COLO668 (cell line): ENCODE results near the gene PPP1R9A.

Experiments
- DNase-seq: peaks from one replicate; lab custom pipeline; 2025; ENCODE audit not compliant: unreplicated experiment; lab: John Stamatoyannopoulos, UW

Gene PPP1R9A

GRCh38 chr7:95026421-95027072 lies 119.2 kb downstream of the PPP1R9A start:
- no peak for DNase-seq

GRCh38 chr7:95027234-95027872 lies 120.0 kb downstream of the PPP1R9A start:
- DNase-seq = no peak

GRCh38 chr7:95028683-95029082 lies 121.3 kb downstream of the PPP1R9A start:
- DNase-seq = no peak

- no peak for DNase-seq
Measured at GRCh38 chr7:95035295-95035694, 127.9 kb downstream of the PPP1R9A start.

- DNase-seq = no peak
Measured at GRCh38 chr7:95041031-95041430, 133.6 kb downstream of the PPP1R9A start.

GRCh38 chr7:95045236-95045923 lies 138.0 kb downstream of the PPP1R9A start:
- DNase-seq = no peak

GRCh38 chr7:95046494-95047240 lies 139.3 kb downstream of the PPP1R9A start:
- no peak for DNase-seq

- no peak for DNase-seq
Measured at GRCh38 chr7:95047291-95047690, 139.9 kb downstream of the PPP1R9A start.

- DNase-seq = no peak
Measured at GRCh38 chr7:95052566-95053094, 145.2 kb downstream of the PPP1R9A start.

GRCh38 chr7:95054386-95054785 lies 147.0 kb downstream of the PPP1R9A start:
- no peak for DNase-seq

- no peak for DNase-seq
Measured at GRCh38 chr7:95055295-95055694, 147.9 kb downstream of the PPP1R9A start.

GRCh38 chr7:95056107-95056739 lies 148.8 kb downstream of the PPP1R9A start:
- no peak for DNase-seq

- no peak for DNase-seq
Measured at GRCh38 chr7:95056901-95057300, 149.5 kb downstream of the PPP1R9A start.

- no peak for DNase-seq
Measured at GRCh38 chr7:95059842-95060313, 152.5 kb downstream of the PPP1R9A start.

GRCh38 chr7:95062901-95063300 lies 155.5 kb downstream of the PPP1R9A start:
- DNase-seq = no peak

- DNase-seq = no peak
Measured at GRCh38 chr7:95066737-95067530, 159.5 kb downstream of the PPP1R9A start.

- DNase-seq = no peak
Measured at GRCh38 chr7:95088536-95089215, 181.3 kb downstream of the PPP1R9A start.

GRCh38 chr7:95089414-95090315 lies 182.3 kb downstream of the PPP1R9A start:
- no peak for DNase-seq
